Cardiac septum (tissue), 1 donor: ENCODE results near the gene PRM2. TPM values are rescaled to one million over a fixed set of nuclear protein-coding genes. Genes with fewer than 3 reads are reported as not detected.

Source experiments
- DNase-seq: peaks from one replicate; pipeline ENCODE4 v3.0.0-alpha.2; 2020; ENCODE audit warnings: low spot score
- intact Hi-C: fragments of 100-400 bp; cut with DNase I; formaldehyde crosslinking; loops from one replicate; pipeline ENCODE4 v1.14.0; 2022
- microRNA-seq: library from miRNA; unstranded; fragments of <30 nt; microRNA quantifications from one replicate; pipeline ENCODE4 v1.2.0, GENCODE V29; 2020
- total RNA-seq: library from RNA; stranded (reverse); fragmentation: NEBNext Ultra II Directional; extraction: Animal tissue kit (Norgen Biotek cat#: 25700); gene quantifications from one replicate; pipeline ENCODE4 v1.2.1, GENCODE V29; 2021
- donor health status: DM: no; HTN: no; CAD: no.

PRM2 gene
- total RNA-seq, 1 donor from 2014 or later, result not detected

DNA sequence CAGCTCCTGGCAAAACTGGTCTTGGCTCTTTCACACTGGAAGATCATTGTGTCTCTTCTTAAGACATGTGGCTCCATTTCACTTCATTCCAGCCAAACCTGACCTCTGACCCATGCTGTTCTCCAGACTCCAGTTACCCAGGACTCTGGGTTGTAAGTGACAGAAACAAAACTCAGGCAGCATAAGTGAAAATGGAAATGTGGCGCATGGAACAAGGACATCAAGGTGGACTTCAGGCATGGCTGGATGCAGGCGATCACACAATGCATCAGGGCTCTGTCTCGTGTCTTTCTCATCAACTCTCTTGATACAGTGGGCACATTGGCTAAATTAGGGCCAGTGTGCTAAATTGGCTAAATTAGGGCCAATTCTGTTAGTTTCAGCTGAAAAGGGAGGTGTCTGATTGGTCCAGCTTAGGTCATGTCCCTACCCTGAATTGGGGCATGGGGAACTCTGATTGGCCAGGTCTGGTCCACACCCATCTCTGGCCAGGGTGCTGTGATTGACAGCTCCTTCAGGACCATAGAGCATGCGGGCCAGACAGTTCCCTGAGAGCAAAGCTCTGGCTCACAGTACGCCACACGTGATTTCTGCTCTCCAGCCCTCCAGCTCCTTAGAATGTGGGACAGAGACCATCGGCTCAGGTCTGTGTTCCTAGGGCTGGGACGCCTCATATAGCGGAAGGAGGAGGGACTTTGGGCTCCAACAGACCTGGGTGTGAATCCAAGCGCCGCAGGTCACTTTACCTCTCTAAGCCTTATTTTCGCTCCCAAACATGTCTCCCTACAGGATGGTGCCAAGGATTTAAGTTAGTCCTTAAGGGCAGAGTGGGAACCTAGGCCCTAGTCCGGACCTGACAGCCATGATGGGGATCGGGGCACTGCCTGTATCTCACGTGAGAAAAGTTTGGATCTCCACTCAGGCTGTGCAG lies 37.7 kb downstream of the PRM2 start:
- no peak for DNase-seq
- intact Hi-C loops, result no loop called here

DNA sequence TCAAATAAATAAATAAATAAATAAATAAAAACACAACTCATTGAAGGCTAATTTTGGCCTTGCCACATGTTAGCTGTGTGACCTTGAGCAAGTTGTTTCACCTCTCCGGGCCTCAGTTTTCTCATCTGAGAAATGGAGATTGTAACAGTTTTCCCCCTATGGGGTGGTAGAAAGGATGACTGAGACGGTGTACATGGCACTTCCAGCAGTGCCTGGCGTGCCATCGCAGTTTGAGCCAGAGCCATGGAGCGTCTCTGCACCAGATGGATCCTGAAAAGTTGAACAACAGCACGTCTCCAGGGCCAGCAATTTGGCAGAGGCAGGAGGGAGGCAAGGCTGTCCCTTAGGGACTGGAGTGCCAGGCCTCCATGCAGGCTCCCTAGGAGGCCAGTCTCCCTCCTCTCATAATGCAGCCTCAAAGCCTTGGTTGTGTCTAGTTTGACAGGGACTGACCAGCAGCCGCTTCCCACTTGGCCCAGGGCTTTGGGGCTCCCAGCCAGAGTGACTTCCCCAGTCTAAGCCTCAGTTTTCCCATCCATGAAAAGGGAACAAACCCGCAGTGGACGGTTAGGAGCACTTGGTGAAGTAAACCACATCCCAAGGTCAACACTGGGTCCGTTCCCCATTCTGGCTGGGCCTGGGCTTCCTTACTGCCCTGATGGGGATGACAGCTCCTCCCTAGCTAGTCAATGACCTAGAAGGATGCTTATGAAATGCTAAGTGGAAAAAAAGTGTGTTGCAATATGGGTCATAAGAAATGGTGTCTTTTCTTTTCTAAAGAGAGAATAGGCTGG lies 39.6 kb downstream of the PRM2 start:
- no peak for DNase-seq
- intact Hi-C loops, result no loop called here

DNA sequence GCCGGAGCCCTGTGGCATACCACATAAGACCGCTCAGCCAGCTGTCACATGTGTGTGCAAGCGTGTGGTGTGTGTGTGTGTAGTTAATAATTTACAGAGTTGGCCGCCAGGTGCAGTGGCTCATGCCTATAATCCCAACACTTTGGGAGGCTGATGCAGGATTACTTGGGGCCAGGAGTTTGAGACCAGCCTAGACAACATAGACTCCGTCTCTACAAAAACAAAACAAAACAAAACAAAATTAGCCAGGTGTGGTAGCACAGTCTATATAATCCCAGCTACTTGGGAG lies 40.6 kb downstream of the PRM2 start:
- DNase-seq, result no peak
- intact Hi-C loops, result no loop called here

DNA sequence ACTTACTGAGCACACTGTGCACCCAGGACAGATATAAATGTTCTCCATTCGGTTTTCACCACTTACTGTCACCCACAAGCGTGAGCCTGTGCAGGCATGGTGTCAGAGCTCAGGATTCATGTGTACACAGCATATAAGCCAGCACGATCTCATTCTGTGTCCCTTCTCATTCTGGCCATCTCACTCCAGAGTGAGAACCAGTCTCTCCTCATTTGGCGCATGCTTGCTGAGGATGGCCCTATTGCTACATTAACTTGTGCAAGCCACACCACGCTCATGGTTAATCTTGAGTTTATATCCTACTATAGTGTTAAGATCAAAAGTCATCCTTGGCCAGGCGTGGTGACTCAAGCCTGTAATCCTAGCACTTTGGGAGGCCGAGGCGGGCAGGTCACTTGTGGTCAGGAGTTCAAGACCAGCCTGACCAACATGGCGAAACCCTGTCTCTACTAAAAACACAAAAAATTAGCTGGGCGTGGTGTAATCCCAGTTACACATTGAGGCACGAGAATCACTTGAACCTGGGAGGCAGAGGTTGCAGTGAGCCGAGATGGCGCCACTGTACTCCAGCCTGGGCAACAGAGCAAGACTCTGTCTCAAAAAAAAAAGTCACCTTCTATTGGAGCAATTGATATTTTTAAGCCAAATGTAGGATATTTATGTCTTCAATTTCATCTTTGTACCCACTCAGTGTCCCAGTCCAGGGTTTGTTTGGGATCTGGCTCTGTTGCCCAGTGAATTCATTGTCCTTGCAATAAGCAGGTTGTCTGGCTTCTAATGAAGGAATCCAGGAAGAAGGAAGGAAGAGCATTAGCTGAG lies 41.2 kb downstream of the PRM2 start:
- DNase-seq, result no peak
- intact Hi-C loops, result no loop called here

DNA sequence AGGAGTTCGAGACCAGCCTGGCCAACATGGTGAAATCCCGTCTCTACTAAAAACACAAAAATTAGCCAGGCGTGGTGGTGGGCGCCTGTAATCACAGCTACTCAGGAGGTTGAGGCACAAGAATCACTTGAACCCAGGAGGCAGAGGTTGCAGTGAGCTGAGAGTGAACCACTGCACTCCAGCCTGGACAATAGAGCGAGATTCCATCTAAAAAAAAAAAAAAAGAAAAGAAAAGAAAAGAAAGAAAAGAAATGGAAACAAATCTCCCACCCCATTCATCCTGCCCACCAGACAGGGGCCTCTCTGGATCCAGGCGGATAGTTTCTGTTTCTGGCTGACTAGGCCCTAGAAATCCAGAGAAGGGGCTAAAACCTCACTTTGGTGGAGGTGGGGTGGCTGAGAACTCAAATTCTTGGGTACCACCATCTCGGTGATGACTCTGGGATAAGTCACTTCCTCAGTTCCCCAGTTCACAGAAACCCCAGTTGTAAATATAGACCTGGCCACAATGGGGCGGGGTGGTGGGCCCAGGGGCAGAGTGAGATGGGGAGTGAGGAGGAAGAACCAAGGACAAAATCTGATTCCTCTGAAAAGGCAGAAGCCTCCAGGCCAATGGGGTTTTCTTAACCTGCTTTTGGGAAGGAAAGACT lies 42.4 kb downstream of the PRM2 start:
- intact Hi-C loops, result no loop called here
- DNase-seq, result no peak

DNA sequence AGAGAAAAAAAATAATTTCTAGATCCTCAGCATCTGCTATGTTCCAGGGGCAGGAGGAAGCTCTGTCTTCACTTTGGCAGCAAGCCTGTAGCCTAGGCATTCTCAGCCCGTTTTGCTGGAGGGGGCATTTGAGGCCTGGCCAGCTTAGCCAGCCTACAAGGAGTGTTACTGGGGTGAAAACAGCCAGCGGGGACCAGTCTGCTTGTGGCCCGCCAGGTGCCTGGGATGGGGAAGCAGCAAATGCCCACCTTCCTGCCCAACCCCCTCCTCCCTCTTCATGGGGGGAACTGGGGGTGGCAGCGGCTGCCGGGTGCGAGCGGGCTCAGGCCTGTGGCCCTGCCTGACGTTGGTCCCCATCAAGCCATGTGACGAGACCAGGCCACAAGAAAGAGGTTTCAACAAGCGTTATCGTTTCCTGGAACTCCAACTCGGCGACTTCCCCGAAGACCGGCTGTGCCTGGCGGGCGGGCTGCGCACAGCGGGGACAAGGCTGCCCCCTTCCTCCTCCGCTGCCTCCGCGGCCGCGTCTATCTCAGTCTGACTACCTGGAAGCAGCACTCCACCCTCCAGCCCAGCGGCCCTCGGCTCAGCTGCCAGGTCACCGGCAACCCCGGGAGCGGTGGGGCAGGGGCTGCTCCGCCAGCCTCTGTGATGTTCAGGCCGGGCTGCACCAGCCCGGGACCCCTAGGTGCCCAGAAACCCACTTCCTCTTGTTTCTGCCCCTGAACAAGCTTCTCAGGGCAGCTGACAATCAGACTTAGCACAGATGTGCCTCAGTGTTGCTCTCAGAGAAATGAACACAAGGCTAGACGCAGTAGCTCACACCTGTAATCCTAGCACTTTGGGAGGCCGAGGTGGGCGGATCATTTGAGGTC lies 43.2 kb downstream of the PRM2 start:
- intact Hi-C loops, result no loop called here
- DNase-seq, result peak; percentile 81

DNA sequence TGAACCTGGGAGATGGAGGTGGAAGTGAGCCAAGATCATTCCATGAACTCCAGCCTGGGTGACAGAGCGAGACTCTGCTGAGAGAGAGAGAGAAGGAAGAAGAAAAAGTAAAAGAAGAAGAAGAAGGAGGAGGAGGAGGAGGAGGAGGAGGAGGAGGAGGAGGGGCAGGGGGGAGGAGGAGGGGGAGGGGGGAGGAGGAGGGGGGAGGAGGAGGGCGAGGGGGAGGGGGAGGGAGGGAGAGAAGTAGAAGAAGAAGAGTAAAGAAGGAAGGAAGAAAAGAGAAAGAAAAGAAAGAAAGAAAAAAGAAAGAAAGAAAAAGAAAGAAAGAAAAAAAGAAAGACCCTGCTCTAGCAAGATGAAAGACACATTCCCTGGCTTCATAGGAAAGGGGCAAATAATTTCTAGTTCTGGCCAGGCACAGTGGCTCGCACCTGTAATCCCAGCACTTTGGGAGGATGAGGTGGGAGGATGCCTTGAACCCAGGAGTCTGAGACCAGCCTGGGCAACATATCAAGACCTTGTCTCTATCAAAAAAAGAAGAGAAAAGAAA lies 43.9 kb downstream of the PRM2 start:
- DNase-seq, result no peak
- intact Hi-C loops, result no loop called here

DNA sequence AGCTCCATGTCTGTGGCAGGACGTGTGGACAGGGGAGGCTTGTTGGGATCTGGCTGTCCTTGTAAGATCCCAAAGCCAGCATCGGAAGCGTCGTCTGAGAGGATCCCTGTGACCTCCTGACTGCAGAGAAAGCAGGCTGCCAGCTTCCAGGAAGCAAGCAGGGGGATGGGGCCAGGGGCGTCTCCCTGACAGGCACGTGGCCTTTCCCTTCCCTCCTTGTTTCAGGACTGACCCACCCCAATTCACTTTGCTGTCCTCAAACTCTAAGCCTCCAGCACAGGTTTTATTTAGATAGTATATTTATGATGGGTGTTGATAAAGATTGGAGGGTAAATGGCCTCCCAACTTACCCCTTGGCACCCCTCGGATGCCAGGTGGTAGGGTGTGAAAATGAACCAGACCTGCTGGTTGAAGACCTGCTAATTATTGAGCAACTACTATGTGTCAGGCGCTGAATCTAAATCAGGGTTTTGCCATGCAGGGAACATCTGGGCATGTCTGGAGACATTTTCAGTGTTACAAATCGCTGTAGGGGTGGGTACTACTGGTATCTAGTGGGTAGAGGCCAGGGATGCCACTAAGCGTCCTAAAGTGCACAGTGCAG lies 44.8 kb downstream of the PRM2 start:
- no peak for DNase-seq
- intact Hi-C loops, result loop anchor here (2.0 kb wide), 1 partner anchor 61 kb away; no protein-coding TSS in a partner anchor

DNA sequence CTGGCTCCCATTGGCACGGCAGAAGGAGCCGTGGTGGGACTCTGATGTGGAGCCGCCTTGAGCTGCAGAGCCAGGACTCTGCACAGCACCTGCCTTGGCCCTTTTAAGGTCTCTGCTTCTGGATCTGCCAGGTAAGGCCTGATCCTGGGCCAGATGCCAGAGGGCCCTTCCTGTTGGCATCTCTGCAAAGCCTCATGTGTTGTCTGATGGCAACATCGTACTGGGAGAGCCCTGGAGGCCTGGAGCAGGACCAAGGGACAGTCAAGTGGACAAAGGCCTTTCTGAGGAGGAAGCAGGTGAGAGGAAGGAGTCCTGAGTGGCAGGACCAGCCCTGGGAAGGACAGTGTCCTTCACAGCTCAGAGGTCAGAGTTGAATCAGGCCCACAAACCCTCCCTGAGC lies 46.4 kb downstream of the PRM2 start:
- intact Hi-C loops, result loop anchor here (2.0 kb wide), 1 partner anchor 59 kb away; no protein-coding TSS in a partner anchor
- DNase-seq, result no peak

DNA sequence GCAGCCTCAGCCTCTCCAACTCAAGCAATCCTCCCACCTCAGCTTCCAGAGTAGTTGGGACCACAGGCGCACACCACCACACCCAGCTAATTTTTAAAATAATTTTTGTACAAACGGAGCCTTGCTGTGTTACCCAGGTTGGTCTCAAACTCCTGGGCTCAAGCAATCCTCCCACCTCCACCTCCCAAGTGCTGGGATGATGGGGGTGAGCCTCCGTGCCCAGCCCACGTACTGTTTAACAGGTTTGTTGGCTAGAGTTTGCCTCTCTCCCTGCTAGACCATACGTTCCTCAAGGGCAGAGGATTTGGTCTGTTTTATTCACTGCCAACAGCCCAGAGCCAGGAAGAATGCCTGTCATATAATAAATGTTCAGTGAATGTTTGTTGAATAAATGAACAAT lies 46.8 kb downstream of the PRM2 start:
- intact Hi-C loops, result no loop called here

DNA sequence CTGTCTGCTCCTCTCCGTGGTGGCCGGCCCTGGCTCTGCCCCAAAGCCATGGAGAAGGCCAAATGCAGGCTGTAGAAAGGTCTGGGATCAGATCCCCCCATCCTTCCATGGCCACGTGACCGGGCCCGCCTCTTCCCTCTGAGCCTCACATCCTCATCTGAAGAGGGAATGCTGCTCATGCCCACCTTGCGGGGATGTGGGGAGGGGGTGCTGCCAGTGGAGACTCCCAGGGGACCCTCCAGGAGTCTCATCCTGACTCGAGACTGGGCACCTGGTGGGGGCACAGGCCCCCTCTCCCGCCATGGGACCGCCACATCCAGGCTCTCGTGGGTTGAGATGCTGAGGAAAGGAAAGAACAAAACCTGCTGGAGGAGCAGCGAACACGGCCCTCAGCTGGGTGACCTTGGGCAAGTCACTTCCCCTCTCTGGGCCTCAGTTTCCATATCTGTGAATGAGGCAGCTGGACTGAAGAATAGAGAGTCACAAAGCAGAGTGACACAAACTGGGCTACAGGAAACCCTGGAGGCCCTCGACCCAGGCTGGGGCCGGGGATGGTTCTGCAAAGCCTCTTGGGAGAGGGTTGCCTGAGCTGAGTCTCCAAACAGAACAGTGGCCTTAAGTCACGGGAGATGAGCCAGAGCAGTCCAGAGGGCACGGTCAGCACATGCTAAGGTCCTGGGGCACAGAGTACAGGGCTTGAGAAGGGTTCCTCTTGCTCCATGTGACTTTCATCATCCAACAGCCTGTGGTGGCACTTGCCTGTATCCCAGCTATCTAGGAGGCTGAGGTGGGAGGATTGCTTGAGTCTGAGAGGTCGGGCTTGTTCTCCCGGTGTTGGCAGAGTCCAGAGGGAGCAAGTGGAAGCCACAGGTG lies 50.4 kb downstream of the PRM2 start:
- no peak for DNase-seq
- intact Hi-C loops, result no loop called here

More for the DNA sequence above, 46.8 kb downstream of the PRM2 start:
- no peak for DNase-seq

Small RNA genes within 50 kb of the gene (microRNA-seq; reads per million reads assigned to microRNA genes)
- gene MIR548H2, result not detected

Other genes starting within 250 kb of the PRM2 start
- 1.7 TPM for gene SOCS1, start 20.3 kb downstream of the PRM2 start, total RNA-seq
- not detected for gene TNP2, start 7.2 kb downstream of the PRM2 start, total RNA-seq
- not detected for gene PRM3, start 2.9 kb downstream of the PRM2 start, total RNA-seq
- gene PRM1, start 4.8 kb upstream of the PRM2 start, total RNA-seq, result not detected
- gene RMI2, start 69.0 kb upstream of the PRM2 start, total RNA-seq, result 0.43 TPM